GM12878 (cell line): ENCODE measurements around the gene GINS1.

Experiments used
- CEBPB ChIP-seq, 2 experiments: fragments of 150-350 bp in 1 of 2; IDR thresholded peaks; 2 replicates each; pipeline ENCODE4 v1.6.1; 2012 to 2014; ENCODE audit warnings: low read depth in 2 of 2, low read length in 2 of 2, borderline replicate concordance in 1 of 2, inconsistent platforms in 1 of 2
- CTCF ChIP-seq, 3 experiments: IDR thresholded peaks in 2 of 3; conservative IDR thresholded peaks in 1 of 3; 2 replicates each; pipeline ENCODE4 v1.5.1; 2011; ENCODE audit warnings: low read depth in 3 of 3, low read length in 3 of 3, mild to moderate bottlenecking in 3 of 3, control low read depth in 2 of 3, moderate library complexity in 2 of 3, inconsistent platforms in 1 of 3, mixed read lengths in 1 of 3; ENCODE audit not compliant: control insufficient read depth in 2 of 3, insufficient read depth in 1 of 3; ENCODE audit errors: extremely low read depth in 1 of 3
- EZH2 ChIP-seq: IDR thresholded peaks from 2 replicates; pipeline ENCODE4 v1.6.1; 2012; ENCODE audit warnings: low read depth, mild to moderate bottlenecking, control low read depth, inconsistent platforms, low read length, borderline replicate concordance; ENCODE audit not compliant: control insufficient read depth
- PML ChIP-seq: IDR thresholded peaks from 2 replicates; pipeline ENCODE4 v1.6.1; 2012; ENCODE audit warnings: low read length, inconsistent platforms
- TAF1 ChIP-seq: IDR thresholded peaks from 2 replicates; pipeline ENCODE4 v1.6.1; 2011; ENCODE audit warnings: mild to moderate bottlenecking, low read depth, low read length, borderline replicate concordance
- ZZZ3 ChIP-seq: IDR thresholded peaks from 2 replicates; pipeline ENCODE4 v1.6.1; 2011; ENCODE audit warnings: low read depth; ENCODE audit not compliant: control insufficient read depth, insufficient read length

GRCh38 chr20:25491446-25492038 is 84.1 kb downstream of the GINS1 start:
- TF ChIP-seq PML (no peak), CEBPB (IDR thresholded peaks at IDR 0.05; ENCODE audit: borderline replicate concordance in 1 of 2, low read depth in 2 of 2, low read length in 2 of 2) (no peak), CTCF (IDR thresholded peaks at IDR 0.05 in 2 of 3, conservative IDR thresholded peaks at IDR 0.05 in 1 of 3; ENCODE audit: control insufficient read depth in 2 of 3, extremely low read depth in 1 of 3, insufficient read depth in 1 of 3, low read depth in 3 of 3, low read length in 3 of 3) (no peak), EZH2 (no peak), TAF1 (no peak), ZZZ3 (no peak)
